ENCODE data around the gene KCNK2. TPM values are rescaled to one million over a fixed set of nuclear protein-coding genes. Genes with fewer than 3 reads are reported as not detected.

The KCNK2 gene
- total and polyA plus RNA-seq, 2 experiments from 2014 or later: 0.07 to 0.24 TPM

DNA sequence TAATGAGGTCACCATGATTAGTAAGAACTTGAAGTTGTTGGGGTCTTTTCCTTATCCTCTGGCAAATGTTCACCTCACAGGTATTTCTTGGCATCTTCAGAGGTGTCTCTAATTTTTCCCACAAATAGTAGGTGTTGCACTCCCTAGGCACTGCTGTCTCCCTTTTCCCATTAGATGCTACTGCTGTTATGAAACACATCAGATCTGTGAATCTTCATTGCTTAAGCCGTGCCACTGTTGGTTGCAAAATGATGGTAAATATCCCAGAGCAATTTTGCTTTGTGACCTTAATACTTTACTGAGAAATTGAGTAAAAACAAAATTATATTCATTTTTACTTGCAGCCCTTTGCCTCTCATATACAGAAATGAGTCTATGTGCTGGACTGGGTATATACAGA lies 169.6 kb downstream of the KCNK2 start:
- H3K27ac ChIP-seq (ENCODE audit: low read depth): no peak overlapping the region
- H3K4me3 ChIP-seq: no peak overlapping the region
- H3K4me3 Mint-ChIP-seq: no peak overlapping the region
- no peak overlapping the region for H3K4me2 ChIP-seq
- H4K20me1 ChIP-seq (replicated peaks; ENCODE audit: insufficient read depth): no peaks in the 10 kb centered on the region
- no peak overlapping the region for H2AFZ ChIP-seq
- TF ChIP-seq, protein P1, sequence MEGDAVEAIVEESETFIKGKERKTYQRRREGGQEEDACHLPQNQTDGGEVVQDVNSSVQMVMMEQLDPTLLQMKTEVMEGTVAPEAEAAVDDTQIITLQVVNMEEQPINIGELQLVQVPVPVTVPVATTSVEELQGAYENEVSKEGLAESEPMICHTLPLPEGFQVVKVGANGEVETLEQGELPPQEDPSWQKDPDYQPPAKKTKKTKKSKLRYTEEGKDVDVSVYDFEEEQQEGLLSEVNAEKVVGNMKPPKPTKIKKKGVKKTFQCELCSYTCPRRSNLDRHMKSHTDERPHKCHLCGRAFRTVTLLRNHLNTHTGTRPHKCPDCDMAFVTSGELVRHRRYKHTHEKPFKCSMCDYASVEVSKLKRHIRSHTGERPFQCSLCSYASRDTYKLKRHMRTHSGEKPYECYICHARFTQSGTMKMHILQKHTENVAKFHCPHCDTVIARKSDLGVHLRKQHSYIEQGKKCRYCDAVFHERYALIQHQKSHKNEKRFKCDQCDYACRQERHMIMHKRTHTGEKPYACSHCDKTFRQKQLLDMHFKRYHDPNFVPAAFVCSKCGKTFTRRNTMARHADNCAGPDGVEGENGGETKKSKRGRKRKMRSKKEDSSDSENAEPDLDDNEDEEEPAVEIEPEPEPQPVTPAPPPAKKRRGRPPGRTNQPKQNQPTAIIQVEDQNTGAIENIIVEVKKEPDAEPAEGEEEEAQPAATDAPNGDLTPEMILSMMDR (conservative IDR thresholded peaks at IDR 0.05; ENCODE audit: low read depth in 2 of 2): no peak
- TF ChIP-seq EZH2 (IDR thresholded peaks at IDR 0.05; ENCODE audit: low read depth, unreplicated experiment) (no peak), ZNF331 (CRISPR knock-in tag; IDR thresholded peaks at IDR 0.05; ENCODE audit: low read depth) (no peak), POLR2AphosphoS5 (IDR thresholded peaks at IDR 0.05; ENCODE audit: low read depth) (no peak), CREB1 (CRISPR knock-in tag; IDR thresholded peaks at IDR 0.05; ENCODE audit: low read depth) (no peak), ETS1 (IDR thresholded peaks at IDR 0.05) (no peak), EZH2phosphoT487 (IDR thresholded peaks at IDR 0.05; ENCODE audit: unreplicated experiment) (no peak), NANOG (IDR thresholded peaks at IDR 0.05; ENCODE audit: borderline replicate concordance) (no peak), ZNF114 (CRISPR knock-in tag; IDR thresholded peaks at IDR 0.05) (no peak), JUNB (IDR thresholded peaks at IDR 0.05; ENCODE audit: unreplicated experiment) (no peak), STAT1 (IDR thresholded peaks at IDR 0.05; ENCODE audit: unreplicated experiment) (no peak)
- TF ChIP-seq, protein P2, sequence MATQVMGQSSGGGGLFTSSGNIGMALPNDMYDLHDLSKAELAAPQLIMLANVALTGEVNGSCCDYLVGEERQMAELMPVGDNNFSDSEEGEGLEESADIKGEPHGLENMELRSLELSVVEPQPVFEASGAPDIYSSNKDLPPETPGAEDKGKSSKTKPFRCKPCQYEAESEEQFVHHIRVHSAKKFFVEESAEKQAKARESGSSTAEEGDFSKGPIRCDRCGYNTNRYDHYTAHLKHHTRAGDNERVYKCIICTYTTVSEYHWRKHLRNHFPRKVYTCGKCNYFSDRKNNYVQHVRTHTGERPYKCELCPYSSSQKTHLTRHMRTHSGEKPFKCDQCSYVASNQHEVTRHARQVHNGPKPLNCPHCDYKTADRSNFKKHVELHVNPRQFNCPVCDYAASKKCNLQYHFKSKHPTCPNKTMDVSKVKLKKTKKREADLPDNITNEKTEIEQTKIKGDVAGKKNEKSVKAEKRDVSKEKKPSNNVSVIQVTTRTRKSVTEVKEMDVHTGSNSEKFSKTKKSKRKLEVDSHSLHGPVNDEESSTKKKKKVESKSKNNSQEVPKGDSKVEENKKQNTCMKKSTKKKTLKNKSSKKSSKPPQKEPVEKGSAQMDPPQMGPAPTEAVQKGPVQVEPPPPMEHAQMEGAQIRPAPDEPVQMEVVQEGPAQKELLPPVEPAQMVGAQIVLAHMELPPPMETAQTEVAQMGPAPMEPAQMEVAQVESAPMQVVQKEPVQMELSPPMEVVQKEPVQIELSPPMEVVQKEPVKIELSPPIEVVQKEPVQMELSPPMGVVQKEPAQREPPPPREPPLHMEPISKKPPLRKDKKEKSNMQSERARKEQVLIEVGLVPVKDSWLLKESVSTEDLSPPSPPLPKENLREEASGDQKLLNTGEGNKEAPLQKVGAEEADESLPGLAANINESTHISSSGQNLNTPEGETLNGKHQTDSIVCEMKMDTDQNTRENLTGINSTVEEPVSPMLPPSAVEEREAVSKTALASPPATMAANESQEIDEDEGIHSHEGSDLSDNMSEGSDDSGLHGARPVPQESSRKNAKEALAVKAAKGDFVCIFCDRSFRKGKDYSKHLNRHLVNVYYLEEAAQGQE (IDR thresholded peaks at IDR 0.05; ENCODE audit: unreplicated experiment): no peak
- TF ChIP-seq, protein P3, sequence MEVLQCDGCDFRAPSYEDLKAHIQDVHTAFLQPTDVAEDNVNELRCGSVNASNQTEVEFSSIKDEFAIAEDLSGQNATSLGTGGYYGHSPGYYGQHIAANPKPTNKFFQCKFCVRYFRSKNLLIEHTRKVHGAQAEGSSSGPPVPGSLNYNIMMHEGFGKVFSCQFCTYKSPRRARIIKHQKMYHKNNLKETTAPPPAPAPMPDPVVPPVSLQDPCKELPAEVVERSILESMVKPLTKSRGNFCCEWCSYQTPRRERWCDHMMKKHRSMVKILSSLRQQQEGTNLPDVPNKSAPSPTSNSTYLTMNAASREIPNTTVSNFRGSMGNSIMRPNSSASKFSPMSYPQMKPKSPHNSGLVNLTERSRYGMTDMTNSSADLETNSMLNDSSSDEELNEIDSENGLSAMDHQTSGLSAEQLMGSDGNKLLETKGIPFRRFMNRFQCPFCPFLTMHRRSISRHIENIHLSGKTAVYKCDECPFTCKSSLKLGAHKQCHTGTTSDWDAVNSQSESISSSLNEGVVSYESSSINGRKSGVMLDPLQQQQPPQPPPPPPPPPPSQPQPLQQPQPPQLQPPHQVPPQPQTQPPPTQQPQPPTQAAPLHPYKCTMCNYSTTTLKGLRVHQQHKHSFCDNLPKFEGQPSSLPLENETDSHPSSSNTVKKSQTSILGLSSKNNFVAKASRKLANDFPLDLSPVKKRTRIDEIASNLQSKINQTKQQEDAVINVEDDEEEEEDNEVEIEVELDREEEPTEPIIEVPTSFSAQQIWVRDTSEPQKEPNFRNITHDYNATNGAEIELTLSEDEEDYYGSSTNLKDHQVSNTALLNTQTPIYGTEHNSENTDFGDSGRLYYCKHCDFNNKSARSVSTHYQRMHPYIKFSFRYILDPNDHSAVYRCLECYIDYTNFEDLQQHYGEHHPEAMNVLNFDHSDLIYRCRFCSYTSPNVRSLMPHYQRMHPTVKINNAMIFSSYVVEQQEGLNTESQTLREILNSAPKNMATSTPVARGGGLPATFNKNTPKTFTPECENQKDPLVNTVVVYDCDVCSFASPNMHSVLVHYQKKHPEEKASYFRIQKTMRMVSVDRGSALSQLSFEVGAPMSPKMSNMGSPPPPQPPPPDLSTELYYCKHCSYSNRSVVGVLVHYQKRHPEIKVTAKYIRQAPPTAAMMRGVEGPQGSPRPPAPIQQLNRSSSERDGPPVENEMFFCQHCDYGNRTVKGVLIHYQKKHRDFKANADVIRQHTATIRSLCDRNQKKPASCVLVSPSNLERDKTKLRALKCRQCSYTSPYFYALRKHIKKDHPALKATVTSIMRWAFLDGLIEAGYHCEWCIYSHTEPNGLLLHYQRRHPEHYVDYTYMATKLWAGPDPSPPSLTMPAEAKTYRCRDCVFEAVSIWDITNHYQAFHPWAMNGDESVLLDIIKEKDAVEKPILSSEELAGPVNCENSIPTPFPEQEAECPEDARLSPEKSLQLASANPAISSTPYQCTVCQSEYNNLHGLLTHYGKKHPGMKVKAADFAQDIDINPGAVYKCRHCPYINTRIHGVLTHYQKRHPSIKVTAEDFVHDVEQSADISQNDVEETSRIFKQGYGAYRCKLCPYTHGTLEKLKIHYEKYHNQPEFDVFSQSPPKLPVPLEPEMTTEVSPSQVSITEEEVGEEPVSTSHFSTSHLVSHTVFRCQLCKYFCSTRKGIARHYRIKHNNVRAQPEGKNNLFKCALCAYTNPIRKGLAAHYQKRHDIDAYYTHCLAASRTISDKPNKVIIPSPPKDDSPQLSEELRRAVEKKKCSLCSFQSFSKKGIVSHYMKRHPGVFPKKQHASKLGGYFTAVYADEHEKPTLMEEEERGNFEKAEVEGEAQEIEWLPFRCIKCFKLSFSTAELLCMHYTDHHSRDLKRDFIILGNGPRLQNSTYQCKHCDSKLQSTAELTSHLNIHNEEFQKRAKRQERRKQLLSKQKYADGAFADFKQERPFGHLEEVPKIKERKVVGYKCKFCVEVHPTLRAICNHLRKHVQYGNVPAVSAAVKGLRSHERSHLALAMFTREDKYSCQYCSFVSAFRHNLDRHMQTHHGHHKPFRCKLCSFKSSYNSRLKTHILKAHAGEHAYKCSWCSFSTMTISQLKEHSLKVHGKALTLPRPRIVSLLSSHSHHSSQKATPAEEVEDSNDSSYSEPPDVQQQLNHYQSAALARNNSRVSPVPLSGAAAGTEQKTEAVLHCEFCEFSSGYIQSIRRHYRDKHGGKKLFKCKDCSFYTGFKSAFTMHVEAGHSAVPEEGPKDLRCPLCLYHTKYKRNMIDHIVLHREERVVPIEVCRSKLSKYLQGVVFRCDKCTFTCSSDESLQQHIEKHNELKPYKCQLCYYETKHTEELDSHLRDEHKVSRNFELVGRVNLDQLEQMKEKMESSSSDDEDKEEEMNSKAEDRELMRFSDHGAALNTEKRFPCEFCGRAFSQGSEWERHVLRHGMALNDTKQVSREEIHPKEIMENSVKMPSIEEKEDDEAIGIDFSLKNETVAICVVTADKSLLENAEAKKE (CRISPR knock-in tag; IDR thresholded peaks at IDR 0.05): no peak
- H3K9me2 ChIP-seq (ENCODE audit: insufficient read depth): peaks cover 4% of the 10 kb centered on the region; the same call in 1 of the 2 replicates
- H3K4me1 ChIP-seq (ENCODE audit: insufficient read depth): no peaks in the 10 kb centered on the region
- no peaks in the 10 kb centered on the region for H3K36me3 ChIP-seq (ENCODE audit: insufficient read depth)
- no peaks in the 10 kb centered on the region for H3F3A ChIP-seq (replicated peaks; ENCODE audit: low read depth)
- ATAC-seq (no peak), DNase-seq (ENCODE audit: low spot score) (no peak)
- no peaks in the 10 kb centered on the region for H3K9me3 Mint-ChIP-seq
- H3K36me3 Mint-ChIP-seq (ENCODE audit: low read depth): no peaks in the 10 kb centered on the region
- H3K4me1 Mint-ChIP-seq: no peaks in the 10 kb centered on the region
- H3K27ac Mint-ChIP-seq: no peak overlapping the region
- no peaks in the 10 kb centered on the region for H3K27me3 ChIP-seq (ENCODE audit: insufficient read depth)
- H3K79me2 ChIP-seq (replicated peaks; ENCODE audit: insufficient read depth): no peaks in the 10 kb centered on the region
- H3K27me3 Mint-ChIP-seq (ENCODE audit: insufficient read depth, low read depth, poor library complexity): no peaks in the 10 kb centered on the region

Measured in GM23338 (cell line).